SK-N-SH treated with all-trans-retinoic acid at 6 μM for 48 hours (cell line): ENCODE measurements around the gene SLC4A5.

Source experiments
- ATAC-seq: fragments of 200-7000 bp; cut with Tn5 transposase; 3 replicates; pipeline ENCODE4 v1.9.1; 2020; ENCODE audit warnings: mild to moderate bottlenecking, moderate library complexity
- BACH2 ChIP-seq: fragments of 250-450 bp; sonication (Bioruptor Pico); IDR thresholded peaks from 2 replicates; pipeline ENCODE4 v1.9.0; 2021; ENCODE audit warnings: mild to moderate bottlenecking, borderline replicate concordance
- CREB5 ChIP-seq: fragments of 250-450 bp; sonication (Bioruptor Pico); IDR thresholded peaks from 2 replicates; pipeline ENCODE4 v1.5.1; 2020; ENCODE audit warnings: low read depth, mild to moderate bottlenecking, moderate library complexity
- CSDC2 ChIP-seq: fragments of 250-450 bp; sonication (Bioruptor Pico); IDR thresholded peaks from 2 replicates; pipeline ENCODE4 v1.5.0; 2020; ENCODE audit warnings: mild to moderate bottlenecking, moderate library complexity
- CSRNP3 ChIP-seq: fragments of 250-450 bp; sonication (Bioruptor Pico); IDR thresholded peaks from 2 replicates; pipeline ENCODE4 v1.5.1; 2021; ENCODE audit warnings: mild to moderate bottlenecking, moderate library complexity
- ESRRG ChIP-seq: fragments of 250-450 bp; sonication (Bioruptor Pico); IDR thresholded peaks from 2 replicates; pipeline ENCODE4 v1.6.1; 2021; ENCODE audit warnings: mild to moderate bottlenecking
- GLIS3 ChIP-seq: fragments of 250-450 bp; sonication (Bioruptor Pico); IDR thresholded peaks from 2 replicates; pipeline ENCODE4 v1.5.0; 2020; ENCODE audit warnings: mild to moderate bottlenecking, moderate library complexity
- ISL1 ChIP-seq: fragments of 250-450 bp; sonication (Bioruptor Pico); IDR thresholded peaks from 2 replicates; pipeline ENCODE4 v2.1.2; 2022; ENCODE audit warnings: mild to moderate bottlenecking, moderate library complexity
- OSR1 ChIP-seq: fragments of 250-450 bp; sonication (Bioruptor Pico); IDR thresholded peaks from 2 replicates; pipeline ENCODE4 v1.8.0; 2022; ENCODE audit warnings: moderate library complexity, mild to moderate bottlenecking, inconsistent platforms
- POU6F1 ChIP-seq: fragments of 250-450 bp; sonication (Bioruptor Pico); IDR thresholded peaks from 2 replicates; pipeline ENCODE4 v1.8.0; 2021; ENCODE audit warnings: low read depth, mild to moderate bottlenecking, moderate library complexity, borderline replicate concordance
- PPARA ChIP-seq: fragments of 250-450 bp; sonication (Bioruptor Pico); IDR thresholded peaks from 2 replicates; pipeline ENCODE4 v1.5.0; 2020; ENCODE audit warnings: mild to moderate bottlenecking, borderline replicate concordance
- RARB ChIP-seq: fragments of 250-450 bp; sonication (Bioruptor Pico); IDR thresholded peaks from 2 replicates; pipeline ENCODE4 v1.8.0; 2021; ENCODE audit warnings: mild to moderate bottlenecking, moderate library complexity
- TCF4 ChIP-seq: fragments of 250-450 bp; sonication (Bioruptor Pico); IDR thresholded peaks from 2 replicates; pipeline ENCODE4 v1.8.0; 2021; ENCODE audit warnings: mild to moderate bottlenecking, moderate library complexity, borderline replicate concordance
- TOX ChIP-seq: fragments of 250-450 bp; sonication (Bioruptor Pico); IDR thresholded peaks from 2 replicates; pipeline ENCODE4 v1.8.0; 2021; ENCODE audit warnings: mild to moderate bottlenecking, moderate library complexity, borderline replicate concordance
- TSHZ2 ChIP-seq: fragments of 250-450 bp; sonication (Bioruptor Pico); IDR thresholded peaks from 2 replicates; pipeline ENCODE4 v1.5.0; 2020; ENCODE audit warnings: mild to moderate bottlenecking, moderate library complexity
- ZC3H10 ChIP-seq: fragments of 250-450 bp; sonication (Bioruptor Pico); IDR thresholded peaks from 2 replicates; pipeline ENCODE4 v1.5.1; 2021; ENCODE audit warnings: mild to moderate bottlenecking, moderate library complexity
- ZFP3 ChIP-seq: fragments of 250-450 bp; sonication (Bioruptor Pico); IDR thresholded peaks from 2 replicates; pipeline ENCODE4 v1.5.0; 2020; ENCODE audit warnings: mild to moderate bottlenecking, moderate library complexity
- ZFP30 ChIP-seq: fragments of 450-650 bp; formaldehyde crosslinking; IDR thresholded peaks from 2 replicates; pipeline ENCODE4 v1.5.0; 2022; ENCODE audit warnings: mild to moderate bottlenecking, moderate library complexity
- ZNF565 ChIP-seq: fragments of 450-650 bp; formaldehyde crosslinking; conservative IDR thresholded peaks from 2 replicates; pipeline ENCODE4 v1.5.0; 2020; ENCODE audit warnings: low read depth, mild to moderate bottlenecking, moderate library complexity
- ZNF70 ChIP-seq: fragments of 450-650 bp; formaldehyde crosslinking; IDR thresholded peaks from 2 replicates; pipeline ENCODE4 v1.5.0; 2020; ENCODE audit warnings: mild to moderate bottlenecking, moderate library complexity
- ZNF8 ChIP-seq: fragments of 450-650 bp; formaldehyde crosslinking; IDR thresholded peaks from 2 replicates; pipeline ENCODE4 v1.5.0; 2020; ENCODE audit warnings: mild to moderate bottlenecking, moderate library complexity

SLC4A5 gene

GRCh38 chr2:74385396-74385795 is 42.2 kb upstream of the SLC4A5 start:
- TF ChIP-seq TSHZ2 (CRISPR knock-in tag), result no peak
- no peak for TF ChIP-seq CREB5 (CRISPR knock-in tag)
- TF ChIP-seq ZFP3, result no peak
- no peak for TF ChIP-seq ZNF8 (CRISPR knock-in tag)
- TF ChIP-seq PPARA (CRISPR knock-in tag), result no peak
- TF ChIP-seq, all 23 proteins: peak for 0
- no peak for ATAC-seq

GRCh38 chr2:74384051-74384450 is 40.8 kb upstream of the SLC4A5 start:
- no peak for ATAC-seq
- TF ChIP-seq CREB5 (CRISPR knock-in tag) (no peak), CSRNP3 (CRISPR knock-in tag) (no peak), ZNF70 (no peak), ZFP3 (no peak), BACH2 (CRISPR knock-in tag) (no peak), ESRRG (CRISPR knock-in tag) (no peak), CSDC2 (CRISPR knock-in tag) (no peak), ZC3H10 (CRISPR knock-in tag) (no peak), ZFP30 (no peak), RARB (no peak), TCF4 (no peak), GLIS3 (CRISPR knock-in tag) (no peak), TSHZ2 (CRISPR knock-in tag) (no peak), POU6F1 (no peak)

- TF ChIP-seq TOX (no peak), GLIS3 (CRISPR knock-in tag) (no peak)
- ATAC-seq, result no peak
Measured at GRCh38 chr2:74383254-74383653, 40.0 kb upstream of the SLC4A5 start.

- ATAC-seq, result no peak
- no peak for TF ChIP-seq ZNF70
- no peak for TF ChIP-seq POU6F1
- no peak for TF ChIP-seq ISL1 (CRISPR knock-in tag)
- TF ChIP-seq ESRRG (CRISPR knock-in tag), result no peak
- no peak for TF ChIP-seq BACH2 (CRISPR knock-in tag)
- TF ChIP-seq CREB5 (CRISPR knock-in tag), result no peak
- TF ChIP-seq ZNF565 (CRISPR knock-in tag), result no peak
- no peak for TF ChIP-seq ZC3H10 (CRISPR knock-in tag)
- TF ChIP-seq TCF4, result no peak
- no peak for TF ChIP-seq CSRNP3 (CRISPR knock-in tag)
- no peak for TF ChIP-seq ZNF8 (CRISPR knock-in tag)
- TF ChIP-seq OSR1 (CRISPR knock-in tag), result no peak
Measured at GRCh38 chr2:74381751-74382150, 38.5 kb upstream of the SLC4A5 start.
